ENCODE data around the gene ANAPC2.
A peak's percentile ranks its signal among the peaks of the same experiment; 100 is the strongest.

The ANAPC2 gene

GRCh38 chr9:137162505-137163364, 25.6 kb downstream of the ANAPC2 start:
- no peak for DNase-seq (ENCODE audit: low read depth)

DNA sequence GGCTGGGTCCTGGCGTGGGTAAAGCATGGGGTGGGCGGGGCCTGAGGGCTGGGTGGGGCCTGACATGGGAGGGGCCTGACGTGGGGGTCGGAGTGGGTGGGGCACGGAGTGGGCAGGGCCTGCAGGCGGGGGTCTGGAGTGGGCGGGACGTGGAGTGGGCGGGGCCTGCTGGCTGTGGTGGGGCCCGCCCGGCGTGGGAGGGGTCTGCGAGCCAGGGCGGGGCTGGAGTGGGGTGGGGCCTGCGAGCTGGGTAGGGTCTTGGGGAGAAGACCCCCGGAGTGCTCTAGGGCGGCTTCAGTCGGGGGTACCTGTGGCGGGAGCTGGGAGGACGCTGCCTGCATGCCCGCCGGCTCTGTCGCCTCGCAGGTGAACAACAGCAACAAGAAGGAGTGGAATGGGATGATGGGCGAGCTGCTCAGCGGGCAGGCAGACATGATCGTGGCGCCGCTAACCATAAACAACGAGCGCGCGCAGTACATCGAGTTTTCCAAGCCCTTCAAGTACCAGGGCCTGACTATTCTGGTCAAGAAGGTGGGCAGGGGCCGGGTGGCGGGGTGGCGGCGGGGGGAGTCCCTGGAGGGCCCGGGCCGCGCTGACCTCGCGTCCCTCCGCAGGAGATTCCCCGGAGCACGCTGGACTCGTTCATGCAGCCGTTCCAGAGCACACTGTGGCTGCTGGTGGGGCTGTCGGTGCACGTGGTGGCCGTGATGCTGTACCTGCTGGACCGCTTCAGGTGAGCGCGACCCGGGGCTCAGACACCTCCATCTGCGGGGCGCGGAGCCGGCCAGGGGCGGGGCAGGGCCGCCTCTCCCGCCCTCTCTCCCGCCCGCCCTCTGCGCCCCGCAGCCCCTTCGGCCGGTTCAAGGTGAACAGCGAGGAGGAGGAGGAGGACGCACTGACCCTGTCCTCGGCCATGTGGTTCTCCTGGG, 26.5 kb downstream of the ANAPC2 start:
- DNase-seq (ENCODE audit: low read depth), result no peak

DNA sequence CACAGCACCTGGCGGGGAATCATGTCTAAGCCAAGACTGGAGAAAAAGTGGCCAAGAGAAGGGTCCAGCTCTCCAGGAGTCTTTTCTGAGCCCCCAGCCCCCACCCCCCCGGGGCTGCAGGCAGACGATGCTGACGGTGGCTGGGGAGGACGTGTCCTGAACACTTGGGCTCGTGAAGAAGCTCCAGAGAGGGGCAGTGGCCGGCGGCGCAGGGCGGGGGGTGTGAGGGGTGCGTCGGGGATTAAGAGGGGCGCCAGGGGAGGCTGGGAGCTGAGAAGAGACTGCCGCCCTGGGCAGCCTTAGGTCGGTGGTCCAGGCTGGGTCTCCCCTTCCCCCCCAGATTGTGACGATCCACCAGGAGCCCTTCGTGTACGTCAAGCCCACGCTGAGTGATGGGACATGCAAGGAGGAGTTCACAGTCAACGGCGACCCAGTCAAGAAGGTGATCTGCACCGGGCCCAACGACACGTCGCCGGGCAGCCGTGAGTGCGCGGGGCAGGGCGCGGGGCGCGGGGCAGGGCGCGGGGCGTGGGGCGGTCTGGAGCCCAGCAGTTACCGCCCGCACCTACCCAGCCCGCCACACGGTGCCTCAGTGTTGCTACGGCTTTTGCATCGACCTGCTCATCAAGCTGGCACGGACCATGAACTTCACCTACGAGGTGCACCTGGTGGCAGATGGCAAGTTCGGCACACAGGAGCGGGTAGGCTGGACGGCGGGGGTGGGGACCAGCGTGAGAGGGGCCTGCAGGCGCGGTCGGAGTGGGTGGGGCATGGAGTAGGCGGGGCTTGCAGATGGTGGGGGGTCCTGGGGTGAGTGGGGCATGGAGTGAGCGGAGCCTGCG, 27.4 kb downstream of the ANAPC2 start:
- no peak for DNase-seq (ENCODE audit: low read depth)

DNA sequence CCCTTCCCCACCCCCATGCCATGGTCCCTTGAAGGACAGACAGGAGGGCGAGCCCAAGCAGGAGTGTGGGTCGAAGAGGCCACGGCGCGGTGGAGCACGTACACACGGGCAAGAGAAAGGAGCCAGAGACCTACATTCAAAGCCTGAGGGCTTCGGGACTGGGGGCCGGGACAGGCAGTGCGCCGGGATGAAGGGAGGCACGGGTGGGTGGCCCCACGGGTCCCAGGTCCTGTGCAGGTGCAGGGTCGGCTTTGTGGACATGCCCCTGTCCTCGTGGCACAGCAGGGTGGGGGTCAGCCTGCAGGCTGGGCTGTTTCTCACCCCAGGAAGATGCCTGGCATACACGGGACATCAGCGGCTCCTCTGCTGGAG, 28.3 kb downstream of the ANAPC2 start:
- DNase-seq (ENCODE audit: low read depth), result no peak

DNA sequence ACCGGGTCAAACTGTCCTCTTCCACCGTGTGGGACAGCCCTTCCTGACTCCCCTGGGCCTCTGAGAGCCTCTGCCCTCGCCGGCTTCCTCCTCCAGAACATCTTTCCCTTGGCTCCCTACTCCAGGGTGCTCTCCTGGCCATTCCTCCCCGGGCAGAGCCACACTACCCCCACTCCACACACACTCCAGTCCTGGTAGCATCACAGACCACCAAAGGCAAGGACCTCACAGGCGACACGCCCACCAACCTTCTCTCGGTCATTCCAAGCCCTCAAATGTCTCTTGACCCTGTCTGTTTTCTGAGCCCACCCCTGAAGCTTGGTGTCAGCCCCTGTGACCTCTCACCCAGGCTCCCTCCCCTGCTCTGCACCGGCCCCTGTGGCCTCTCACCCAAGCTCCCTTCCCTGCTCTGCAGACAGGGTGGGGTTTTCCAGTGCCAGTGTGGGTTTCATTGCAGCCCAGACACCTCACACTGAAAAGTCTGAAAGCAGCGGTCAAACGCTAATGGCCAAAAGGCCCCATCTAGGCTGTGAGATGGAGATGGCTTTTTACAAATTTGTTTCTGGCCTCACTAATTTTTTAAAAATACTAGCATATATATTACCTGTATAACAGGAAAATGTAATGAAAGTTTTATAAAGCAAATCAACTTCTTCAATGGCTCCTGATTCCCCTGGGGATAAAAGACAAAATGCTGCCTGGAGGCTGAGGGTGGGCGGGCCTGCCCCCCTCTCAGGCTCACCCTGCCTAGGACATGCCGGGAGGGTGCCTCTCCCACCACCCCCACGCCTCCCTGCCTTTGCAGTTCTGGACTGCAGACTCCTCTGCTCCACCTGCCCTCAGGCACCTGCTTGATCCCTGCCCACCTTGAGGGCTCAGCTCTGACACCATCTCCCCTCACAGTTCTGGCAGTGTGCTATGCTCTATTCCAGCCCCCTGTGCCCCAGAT, 29.0 kb downstream of the ANAPC2 start:
- no peak for DNase-seq (ENCODE audit: low read depth)

GRCh38 chr9:137158625-137159024, 29.7 kb downstream of the ANAPC2 start:
- DNase-seq (ENCODE audit: low read depth), result no peak

DNA sequence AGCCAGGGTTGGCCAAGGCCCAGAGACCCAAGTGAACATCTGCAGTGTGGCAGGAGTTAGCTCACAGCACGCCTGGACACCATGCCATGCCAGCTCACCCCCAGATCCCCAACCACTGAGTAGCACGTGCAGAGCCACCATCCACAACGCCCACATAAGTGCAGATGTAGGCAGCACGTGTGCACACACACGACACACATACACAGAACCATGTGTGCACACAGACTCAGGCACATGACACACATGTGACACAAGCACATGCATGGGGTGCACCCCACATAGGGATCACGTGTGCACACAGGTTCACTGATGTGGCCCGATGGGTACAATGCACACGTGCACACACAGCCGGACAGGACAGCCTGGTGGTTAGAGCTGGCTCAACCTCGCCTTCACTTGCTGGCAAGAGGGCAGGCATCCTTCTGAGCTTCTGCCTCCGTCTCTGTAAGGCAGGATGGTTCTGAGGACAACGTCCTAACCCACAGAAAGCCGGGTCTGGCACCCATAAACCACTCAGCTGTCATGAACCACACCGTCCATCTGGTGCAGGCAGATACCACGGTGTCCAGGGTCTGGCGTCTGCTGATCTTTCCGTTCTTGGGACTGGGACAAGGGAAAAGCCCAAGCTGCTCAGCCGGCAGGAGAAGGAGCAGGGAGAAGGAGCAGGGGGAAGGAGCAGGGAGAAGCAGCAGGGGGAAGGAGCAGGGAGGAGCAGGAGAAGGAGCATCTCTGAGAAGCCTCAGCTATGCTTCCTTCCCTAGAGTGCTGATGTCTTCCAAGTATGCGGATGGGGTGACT, 30.5 kb downstream of the ANAPC2 start:
- no peak for DNase-seq (ENCODE audit: low read depth)

DNA sequence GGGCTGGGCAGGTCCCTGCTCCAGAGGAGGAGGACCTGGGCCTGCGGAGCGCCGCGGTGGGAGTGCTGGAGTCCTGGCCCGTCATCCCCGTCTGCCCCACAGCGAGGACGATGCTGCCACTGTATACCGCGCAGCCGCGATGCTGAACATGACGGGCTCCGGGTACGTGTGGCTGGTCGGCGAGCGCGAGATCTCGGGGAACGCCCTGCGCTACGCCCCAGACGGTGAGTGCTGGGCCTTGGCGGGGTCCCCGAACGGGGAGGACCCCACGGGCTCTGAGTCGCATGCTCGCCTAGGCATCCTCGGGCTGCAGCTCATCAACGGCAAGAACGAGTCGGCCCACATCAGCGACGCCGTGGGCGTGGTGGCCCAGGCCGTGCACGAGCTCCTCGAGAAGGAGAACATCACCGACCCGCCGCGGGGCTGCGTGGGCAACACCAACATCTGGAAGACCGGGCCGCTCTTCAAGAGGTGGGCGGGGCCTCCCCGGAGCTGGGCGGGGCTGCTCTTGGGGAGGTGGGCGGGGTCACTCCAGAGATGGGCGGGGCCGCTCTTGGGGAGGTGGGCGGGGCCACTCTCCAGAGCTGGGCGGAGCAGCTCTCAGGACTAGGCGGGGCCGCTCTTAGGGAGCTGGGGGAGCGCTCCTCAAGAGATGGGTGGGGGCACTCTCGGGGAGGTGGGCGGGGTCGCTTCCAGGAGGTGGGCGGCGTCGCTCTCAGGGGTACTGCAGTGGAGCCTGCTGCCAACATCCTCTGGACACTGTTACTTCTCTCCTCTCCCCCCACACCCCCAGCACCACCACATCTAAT, 31.6 kb downstream of the ANAPC2 start:
- DNase-seq (ENCODE audit: low read depth), result peak; percentile 53

DNA sequence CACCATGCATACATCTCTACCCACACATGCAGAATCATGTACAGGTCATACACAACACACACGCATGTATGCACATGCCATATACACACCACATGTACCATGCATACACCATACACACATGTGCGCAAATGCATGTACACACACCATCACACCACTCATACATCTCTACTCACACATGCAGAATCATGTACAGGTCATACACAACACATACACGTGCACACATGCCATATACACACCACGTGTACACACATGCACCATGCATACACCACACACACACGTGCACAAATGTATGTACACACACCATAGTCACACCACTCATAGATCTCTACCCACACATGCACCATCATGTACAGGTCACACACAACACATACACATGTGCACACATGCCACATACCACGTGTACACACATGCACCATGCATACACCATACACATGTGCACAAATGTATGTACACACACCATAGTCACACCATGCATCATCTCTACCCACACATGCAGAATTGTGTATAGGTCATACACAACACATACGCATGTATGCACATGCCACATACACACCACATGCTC, 35.4 kb downstream of the ANAPC2 start:
- DNase-seq (ENCODE audit: low read depth), result no peak

- DNase-seq (ENCODE audit: low read depth), result peak; percentile 21
Measured at GRCh38 chr9:137150617-137151457, 37.5 kb downstream of the ANAPC2 start.

- DNase-seq (ENCODE audit: low read depth), result no peak
Measured at GRCh38 chr9:137149942-137150616, 38.3 kb downstream of the ANAPC2 start.

- no peak for DNase-seq (ENCODE audit: low read depth)
Measured at GRCh38 chr9:137149363-137149762, 39.0 kb downstream of the ANAPC2 start.

DNA sequence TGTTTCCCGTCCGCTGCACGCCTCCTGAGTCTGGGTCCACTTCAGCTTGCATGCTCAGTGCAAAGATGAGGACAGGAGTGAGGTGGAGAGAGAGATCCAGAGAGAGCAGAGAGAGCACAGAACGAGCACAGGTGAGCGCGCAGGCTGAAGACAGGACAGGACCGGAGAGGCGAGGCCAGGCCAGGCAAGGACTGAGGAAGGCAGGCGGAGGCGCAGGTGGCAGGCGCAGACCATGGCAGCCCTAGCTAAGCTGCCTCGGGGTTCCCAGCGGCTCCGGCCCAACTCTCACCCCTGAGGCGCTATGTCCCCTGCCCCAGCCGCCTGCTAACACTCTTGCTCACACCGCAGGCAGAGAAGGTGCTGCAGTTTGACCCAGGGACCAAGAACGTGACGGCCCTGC, 39.7 kb downstream of the ANAPC2 start:
- DNase-seq (ENCODE audit: low read depth), result no peak

DNA sequence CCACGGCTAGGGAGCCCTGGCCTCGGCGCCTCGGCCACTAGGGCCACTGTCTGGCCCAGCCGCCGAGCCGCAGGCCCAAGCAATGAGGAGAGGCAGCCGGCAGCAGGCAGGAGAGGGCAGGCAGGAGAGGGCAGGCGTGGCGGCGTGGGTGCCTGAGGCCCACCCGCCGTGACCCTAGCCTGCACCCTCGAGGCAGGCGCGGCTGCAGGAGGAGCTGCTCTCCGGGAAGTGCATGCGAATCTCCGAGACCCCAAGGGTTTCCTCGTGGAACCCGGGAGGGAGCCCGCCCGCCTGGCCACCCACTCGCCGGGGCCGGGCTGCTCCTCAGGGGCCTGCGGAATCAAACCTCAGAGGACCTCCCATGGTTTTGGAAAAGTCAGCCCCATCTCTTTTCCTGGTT, 40.1 kb downstream of the ANAPC2 start:
- no peak for DNase-seq (ENCODE audit: low read depth)

DNA sequence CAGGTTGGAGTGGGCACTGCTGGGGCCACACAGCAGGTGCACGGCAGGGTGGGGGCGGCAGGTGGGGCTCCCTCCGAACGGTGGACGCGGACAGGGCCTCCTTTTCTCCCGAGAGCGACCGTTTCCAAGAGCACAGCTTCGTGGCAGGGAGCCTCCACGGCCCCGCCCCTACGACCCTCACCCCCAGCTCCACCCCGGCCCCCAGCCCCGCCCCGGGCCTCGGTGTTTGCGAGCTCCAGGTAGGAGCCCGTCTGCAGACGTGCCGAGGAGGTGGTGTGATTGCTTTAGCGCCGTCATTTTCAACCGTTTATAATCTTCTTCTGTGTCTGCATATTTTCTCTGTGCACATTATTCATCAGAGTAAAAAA, 40.6 kb downstream of the ANAPC2 start:
- DNase-seq (ENCODE audit: low read depth), result no peak

- DNase-seq (ENCODE audit: low read depth), result no peak
Measured at GRCh38 chr9:137147091-137147792, 41.1 kb downstream of the ANAPC2 start.

DNA sequence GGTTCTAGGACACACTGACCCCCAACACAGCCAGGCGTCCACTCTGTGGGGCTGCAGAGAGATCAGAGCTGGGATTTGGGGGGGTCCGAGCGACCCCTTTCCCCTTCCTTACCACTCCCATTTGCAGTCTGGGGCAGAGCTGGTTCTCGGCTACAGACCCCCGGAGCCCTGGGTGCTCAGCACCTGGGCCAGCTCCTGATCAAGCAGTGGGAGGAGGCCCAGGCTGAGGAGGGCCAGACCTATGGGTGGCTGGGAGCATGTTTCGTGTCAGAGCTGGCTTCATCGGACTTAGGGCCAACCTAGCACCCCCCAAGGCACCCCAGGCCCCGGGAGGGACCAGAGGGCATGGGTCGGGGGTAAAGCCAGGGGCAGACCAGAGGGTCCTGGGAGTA, 41.8 kb downstream of the ANAPC2 start:
- DNase-seq (ENCODE audit: low read depth), result no peak

Measured in stimulated activated CD8-positive, alpha-beta memory T cell treated with anti-CD3 and anti-CD28 coated beads, Interleukin-12 subunit alpha, Interleukin-12 subunit beta, amount 100 ng/mL, for 4 hours (primary cell).